NCI-H2107 (cell line): ENCODE data around the gene CCNB1.
"Not testable (repeated sequence)": the region's sequence is repeated elsewhere in the genome, so short reads cannot be mapped to it uniquely, and the experiment has no call there.

Experiments
- DNase-seq: peaks from one replicate; lab custom pipeline; 2025; lab: John Stamatoyannopoulos, UW

The CCNB1 gene

DNA sequence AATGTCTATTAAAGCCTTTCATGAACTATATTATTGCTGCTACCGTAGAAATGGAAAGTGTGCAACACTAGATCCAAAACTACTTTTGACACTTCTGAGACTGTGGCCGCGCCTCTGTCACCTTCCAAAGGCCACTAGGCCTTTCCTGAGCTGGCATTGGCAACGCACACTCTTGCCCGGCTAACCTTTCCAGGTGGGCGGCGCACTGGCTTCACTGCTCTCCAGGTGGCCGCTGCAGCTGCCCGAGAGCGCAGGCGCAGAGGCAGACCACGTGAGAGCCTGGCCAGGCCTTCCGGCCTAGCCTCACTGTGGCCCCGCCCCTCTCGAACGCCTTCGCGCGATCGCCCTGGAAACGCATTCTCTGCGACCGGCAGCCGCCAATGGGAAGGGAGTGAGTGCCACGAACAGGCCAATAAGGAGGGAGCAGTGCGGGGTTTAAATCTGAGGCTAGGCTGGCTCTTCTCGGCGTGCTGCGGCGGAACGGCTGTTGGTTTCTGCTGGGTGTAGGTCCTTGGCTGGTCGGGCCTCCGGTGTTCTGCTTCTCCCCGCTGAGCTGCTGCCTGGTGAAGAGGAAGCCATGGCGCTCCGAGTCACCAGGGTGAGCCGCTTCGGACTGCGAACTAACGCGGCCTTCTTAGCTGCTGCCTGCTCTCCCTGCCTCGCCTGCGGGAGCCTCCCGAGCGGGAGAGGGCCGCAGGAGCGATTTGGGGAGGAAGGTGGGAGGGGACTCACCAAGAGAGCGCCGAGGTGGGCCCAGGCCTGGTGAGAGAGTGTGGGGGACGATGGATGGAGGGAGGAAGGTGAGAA, at the start of gene CCNB1:
Gene CCNB1 (plus strand): TSS at position 465 of the 807 bp plus-strand sequence. CDS start 113 bp downstream, at position 578.
- peak; percentile 92 for DNase-seq

GRCh38 chr5:69129413-69129812, 37.5 kb upstream of the CCNB1 start:
- DNase-seq, result no peak

DNA sequence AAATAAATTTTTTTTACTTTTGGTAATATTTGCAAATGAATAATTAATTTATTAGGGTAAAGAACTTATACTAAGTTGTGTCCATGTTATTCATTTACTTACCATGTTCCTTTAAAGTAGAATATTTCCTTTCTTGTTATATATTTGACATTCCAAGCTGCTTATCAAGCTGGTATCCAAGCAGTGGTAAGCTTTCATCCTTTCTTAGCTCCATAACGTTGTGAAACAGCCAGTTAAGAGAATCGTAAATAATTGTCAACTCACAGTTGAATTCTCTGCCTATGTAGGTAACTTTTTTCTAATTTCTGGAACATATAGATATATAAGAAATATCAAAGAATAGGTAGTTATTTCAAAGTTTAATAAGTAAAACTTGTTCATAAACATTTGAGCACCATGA, 36.7 kb upstream of the CCNB1 start:
- no peak for DNase-seq

DNA sequence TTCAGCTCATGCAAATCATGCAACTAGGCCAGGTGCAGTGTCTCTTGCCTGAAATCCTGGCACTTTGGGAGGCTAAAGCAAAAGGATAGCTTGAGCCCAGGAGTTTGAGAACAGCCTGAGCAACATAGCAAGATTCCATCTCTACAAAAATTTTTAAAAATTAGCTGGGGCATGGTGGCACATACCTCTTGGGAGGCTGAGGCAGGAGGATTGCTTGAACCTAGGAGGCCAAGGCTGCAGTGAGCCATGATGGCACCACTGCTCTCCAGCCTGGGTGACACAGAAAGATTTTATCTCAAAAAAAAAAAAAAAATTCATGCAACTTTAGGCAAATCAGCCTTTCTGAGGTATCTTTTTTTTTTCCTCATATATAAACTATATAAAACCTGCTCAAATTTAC, 35.6 kb upstream of the CCNB1 start:
- no peak for DNase-seq

DNA sequence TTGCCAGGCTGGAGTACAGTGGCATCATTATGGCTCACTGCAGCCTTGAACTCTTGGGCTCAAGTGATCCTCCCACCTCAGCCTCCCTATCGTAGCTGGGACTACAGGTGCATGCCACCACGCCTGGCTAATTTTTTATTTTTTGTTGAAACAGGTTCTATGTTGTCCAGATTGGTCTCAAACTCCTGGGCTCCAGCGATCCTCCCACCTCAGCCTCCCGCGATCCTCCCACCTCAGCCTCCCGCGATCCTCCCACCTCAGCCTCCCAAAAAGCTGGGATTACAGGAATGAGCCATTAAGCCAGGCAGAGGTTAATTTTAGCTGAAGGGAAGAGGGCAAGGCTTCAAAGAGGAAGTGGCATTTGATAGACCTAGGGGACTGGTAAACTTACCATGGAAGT, 32.8 kb upstream of the CCNB1 start:
- no peak for DNase-seq

DNA sequence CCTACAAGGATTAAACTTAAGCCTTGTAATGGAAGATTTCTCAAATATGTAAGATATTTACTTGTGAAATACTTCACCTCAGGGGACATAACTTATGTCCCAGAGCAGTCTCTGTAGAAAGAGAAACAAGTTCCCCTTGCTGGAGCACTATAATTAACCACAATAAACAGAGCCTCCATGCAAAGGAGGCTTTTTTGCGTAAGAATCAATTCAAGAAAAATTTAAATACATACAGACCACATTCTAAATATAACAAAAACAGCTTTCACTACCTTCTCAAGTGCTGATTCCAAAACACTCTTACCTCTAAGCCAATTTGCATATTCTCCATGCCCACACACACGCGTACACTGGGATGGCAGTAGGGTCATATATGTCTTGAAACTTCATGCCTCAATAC, 30.7 kb upstream of the CCNB1 start:
- DNase-seq, result no peak

- not testable (repeated sequence) for DNase-seq
These were observed 29.7 kb upstream of the CCNB1 start for GRCh38 chr5:69137208-69137607.

DNA sequence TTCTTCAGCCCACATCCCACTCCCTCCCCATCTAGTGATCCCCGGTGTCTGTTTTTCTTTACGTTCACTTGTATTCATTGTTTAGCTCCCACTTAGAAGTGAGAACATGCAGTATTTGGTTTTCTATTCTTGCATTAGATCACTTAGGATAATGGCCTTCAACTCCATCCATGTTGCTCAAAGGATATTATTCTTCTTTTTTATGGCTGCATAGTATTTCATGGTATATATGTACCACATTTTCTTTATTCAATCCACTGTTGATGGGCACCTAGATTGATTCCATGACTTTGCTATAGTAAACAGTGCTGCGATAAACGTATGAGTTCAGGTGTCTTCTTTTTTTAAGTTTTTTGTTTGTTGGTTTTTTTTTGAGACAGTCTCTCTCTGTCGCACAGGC, 29.1 kb upstream of the CCNB1 start:
- no peak for DNase-seq

DNA sequence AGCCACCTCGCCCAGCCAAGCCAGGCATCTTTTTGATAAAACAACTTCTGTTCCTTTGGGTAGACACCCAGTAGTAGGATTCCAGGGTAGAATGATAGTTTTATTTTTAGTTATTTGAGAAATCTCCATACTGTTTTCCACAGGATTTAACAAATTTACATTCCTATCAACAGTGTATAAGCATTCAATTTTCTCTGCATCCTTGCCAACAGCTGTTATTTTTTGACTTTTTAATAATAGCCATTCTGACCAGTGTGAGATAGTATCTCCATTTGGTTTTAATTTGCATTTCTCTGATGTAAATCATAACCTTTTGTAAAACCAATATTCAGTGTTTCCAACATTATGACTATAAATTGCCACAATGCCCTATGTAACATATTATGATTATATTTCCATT, 28.2 kb upstream of the CCNB1 start:
- no peak for DNase-seq

GRCh38 chr5:69140239-69140638, 26.7 kb upstream of the CCNB1 start:
- DNase-seq, result not testable (repeated sequence)

GRCh38 chr5:69140827-69141226, 26.1 kb upstream of the CCNB1 start:
- DNase-seq, result no peak

GRCh38 chr5:69148576-69148975, 18.4 kb upstream of the CCNB1 start:
- not testable (repeated sequence) for DNase-seq

DNA sequence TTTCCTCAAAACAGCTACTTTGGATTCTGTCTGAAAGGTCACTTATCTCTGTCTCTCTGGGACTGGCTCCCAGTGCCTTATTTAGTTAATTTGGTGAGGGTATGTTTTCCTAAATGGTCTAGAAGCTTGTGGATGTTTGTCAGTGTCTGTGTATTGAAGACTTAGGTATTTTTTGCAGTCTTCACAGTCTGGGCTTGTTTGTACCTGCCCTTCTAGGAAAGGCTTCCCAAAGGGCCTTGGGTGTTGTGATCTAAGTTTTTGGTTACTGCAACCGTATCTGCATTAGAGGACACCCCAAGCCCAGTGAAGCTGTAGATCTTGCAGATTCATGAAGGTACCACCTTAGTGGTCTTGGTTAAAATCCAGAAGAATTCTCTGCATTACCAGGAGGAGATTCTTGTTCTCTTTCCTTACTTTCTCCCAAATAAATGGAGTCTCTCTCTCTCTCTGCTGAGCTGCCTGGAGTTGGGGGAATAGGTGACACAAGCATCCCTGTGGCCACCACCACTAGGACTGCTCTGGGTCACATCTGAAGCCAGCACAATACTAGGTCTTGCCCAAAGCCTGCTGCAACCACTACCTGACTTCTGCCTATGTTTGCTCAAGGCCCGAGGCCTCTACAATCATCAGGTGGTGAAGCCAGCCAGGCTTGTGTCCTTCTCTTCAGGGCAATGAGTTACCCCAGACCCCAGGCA, 17.8 kb upstream of the CCNB1 start:
- no peak for DNase-seq

GRCh38 chr5:69149676-69150010, 17.3 kb upstream of the CCNB1 start:
- DNase-seq, result no peak

- no peak for DNase-seq
These were observed 14.2 kb upstream of the CCNB1 start for GRCh38 chr5:69152731-69153130.

- no peak for DNase-seq
These were observed 10.5 kb upstream of the CCNB1 start for GRCh38 chr5:69156456-69156855.

DNA sequence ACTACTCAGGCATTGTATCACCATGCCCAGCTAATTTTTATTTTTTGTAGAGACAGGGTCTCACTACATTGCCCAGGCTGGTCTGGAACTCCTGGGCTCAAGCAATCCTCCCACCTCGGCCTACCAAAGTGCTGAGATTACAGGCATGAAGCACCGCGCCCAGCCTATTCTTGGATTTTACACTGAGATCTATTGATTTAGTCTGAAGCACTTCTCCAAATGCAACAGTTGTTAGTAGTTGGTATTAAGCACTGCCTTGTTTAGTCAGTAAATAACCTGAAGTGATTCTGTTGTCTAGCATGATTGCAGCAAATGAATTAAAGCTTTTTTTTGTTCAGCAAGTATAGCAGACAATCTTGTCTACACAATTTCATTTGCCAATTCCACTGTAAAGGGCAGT, 8.9 kb upstream of the CCNB1 start:
- no peak for DNase-seq

GRCh38 chr5:69160651-69161050, 6.3 kb upstream of the CCNB1 start:
- no peak for DNase-seq

DNA sequence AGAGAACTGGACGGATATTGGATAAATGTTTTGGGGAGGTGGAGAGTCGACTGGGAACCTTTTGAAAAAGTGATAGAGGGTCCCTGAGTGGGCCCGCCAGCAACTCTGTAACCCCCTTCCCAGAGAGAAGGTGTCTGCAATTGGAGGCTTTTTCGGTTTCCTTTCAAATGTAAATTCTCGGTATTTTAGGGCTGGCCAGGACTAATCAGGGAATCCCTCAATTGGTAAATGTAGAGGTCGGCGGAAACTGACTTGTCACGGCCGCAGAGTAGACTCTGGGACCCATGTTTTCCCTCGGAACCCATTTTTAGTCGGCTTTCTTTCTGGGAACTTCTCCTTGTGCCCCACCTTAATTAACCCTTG, 524 bp downstream of the CCNB1 start:
- no peak for DNase-seq

DNA sequence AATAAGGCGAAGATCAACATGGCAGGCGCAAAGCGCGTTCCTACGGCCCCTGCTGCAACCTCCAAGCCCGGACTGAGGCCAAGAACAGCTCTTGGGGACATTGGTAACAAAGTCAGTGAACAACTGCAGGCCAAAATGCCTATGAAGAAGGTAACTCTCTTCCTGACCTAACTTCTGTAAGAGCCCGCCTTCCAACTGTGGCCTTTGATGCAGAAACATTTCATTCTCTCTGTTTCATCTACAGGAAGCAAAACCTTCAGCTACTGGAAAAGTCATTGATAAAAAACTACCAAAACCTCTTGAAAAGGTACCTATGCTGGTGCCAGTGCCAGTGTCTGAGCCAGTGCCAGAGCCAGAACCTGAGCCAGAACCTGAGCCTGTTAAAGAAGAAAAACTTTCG, 979 bp downstream of the CCNB1 start:
- DNase-seq, result no peak

DNA sequence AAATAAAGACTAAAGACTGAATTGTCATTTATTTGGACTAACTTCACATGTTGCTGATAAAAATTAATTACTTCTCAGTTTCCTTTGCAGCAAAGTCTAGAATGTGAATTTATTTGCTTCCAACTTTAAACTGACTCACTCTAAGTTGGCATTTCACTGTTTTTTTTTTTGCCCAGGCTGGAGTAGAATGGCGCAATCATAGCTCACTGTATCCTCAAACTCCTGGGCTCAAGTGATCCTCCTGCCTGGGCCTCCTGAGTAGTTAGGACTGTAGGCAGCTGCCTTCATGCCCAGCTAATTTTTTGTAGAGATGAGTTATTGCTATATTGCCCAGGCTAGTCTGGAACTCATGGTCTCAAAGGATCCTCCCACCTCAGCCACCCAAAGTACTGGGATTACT, 3.5 kb downstream of the CCNB1 start:
- DNase-seq, result no peak

DNA sequence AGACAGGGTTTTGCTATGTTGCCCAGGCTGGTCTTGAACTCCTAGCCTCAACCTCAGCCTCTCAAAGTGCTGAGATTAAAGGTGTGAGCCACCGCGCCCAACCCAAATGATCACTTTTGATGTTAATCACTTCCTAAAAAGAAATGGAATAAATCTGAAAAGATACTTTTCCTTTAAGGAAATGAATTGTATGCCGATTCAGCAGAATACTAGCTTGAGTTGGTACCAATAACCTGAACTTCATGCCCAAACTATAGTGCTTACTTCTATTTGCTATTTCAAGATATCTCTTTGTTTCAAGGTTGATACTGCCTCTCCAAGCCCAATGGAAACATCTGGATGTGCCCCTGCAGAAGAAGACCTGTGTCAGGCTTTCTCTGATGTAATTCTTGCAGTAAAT, 4.0 kb downstream of the CCNB1 start:
- no peak for DNase-seq

GRCh38 chr5:69181659-69182293, 14.8 kb downstream of the CCNB1 start:
- DNase-seq, result not testable (repeated sequence)
